Right forelimb (tissue), 1 donor: Measurements from ENCODE around the gene ZNF217.
A peak's percentile ranks its signal among the peaks of the same experiment; 100 is the strongest.
"Not testable (repeated sequence)": the region's sequence is repeated elsewhere in the genome, so short reads cannot be mapped to it uniquely, and the experiment has no call there.

Experiments used
- DNase-seq: peaks from one replicate; pipeline ENCODE4 v3.0.0-alpha.2; 2018

The ZNF217 gene

GRCh38 chr20:53593466-53594007, at the start of gene ZNF217:
Gene ZNF217 (minus strand): TSS chr20:53593839. CDS start chr20:53582826, 11,013 bp downstream.
- peak; percentile 86 for DNase-seq

GRCh38 chr20:53643031-53643832, 49.6 kb upstream of the ZNF217 start:
- no peak for DNase-seq

GRCh38 chr20:53642196-53643030, 48.8 kb upstream of the ZNF217 start:
- no peak for DNase-seq

GRCh38 chr20:53639647-53640440, 46.2 kb upstream of the ZNF217 start:
- no peak for DNase-seq

- DNase-seq: no peak
Observed at GRCh38 chr20:53639128-53639527, 45.5 kb upstream of the ZNF217 start.

- DNase-seq: not testable (repeated sequence)
Observed at GRCh38 chr20:53637310-53637709, 43.7 kb upstream of the ZNF217 start.

GRCh38 chr20:53636540-53637097, 43.0 kb upstream of the ZNF217 start:
- no peak for DNase-seq

- DNase-seq: no peak
Observed at GRCh38 chr20:53635221-53635620, 41.6 kb upstream of the ZNF217 start.

- no peak for DNase-seq
Observed at GRCh38 chr20:53631909-53632662, 38.4 kb upstream of the ZNF217 start.

GRCh38 chr20:53629436-53629835, 35.8 kb upstream of the ZNF217 start:
- DNase-seq: no peak

GRCh38 chr20:53628758-53629157, 35.1 kb upstream of the ZNF217 start:
- not testable (repeated sequence) for DNase-seq

GRCh38 chr20:53628076-53628475, 34.4 kb upstream of the ZNF217 start:
- DNase-seq: no peak

GRCh38 chr20:53627001-53627400, 33.4 kb upstream of the ZNF217 start:
- DNase-seq: not testable (repeated sequence)

- no peak for DNase-seq
Observed at GRCh38 chr20:53626584-53626983, 32.9 kb upstream of the ZNF217 start.

GRCh38 chr20:53625311-53626129, 31.9 kb upstream of the ZNF217 start:
- DNase-seq: no peak

- not testable (repeated sequence) for DNase-seq
Observed at GRCh38 chr20:53624927-53625250, 31.2 kb upstream of the ZNF217 start.

- DNase-seq: peak; percentile 75
Observed at GRCh38 chr20:53623454-53624211, 30.0 kb upstream of the ZNF217 start.

GRCh38 chr20:53623134-53623453, 29.5 kb upstream of the ZNF217 start:
- no peak for DNase-seq

- no peak for DNase-seq
Observed at GRCh38 chr20:53622247-53623133, 28.9 kb upstream of the ZNF217 start.
